K562 (cell line): ENCODE measurements around the gene CDS2. TPM values are rescaled to one million over a fixed set of nuclear protein-coding genes. Genes with fewer than 3 reads are reported as not detected.

ENCODE experiments used
- BRCA1 ChIP-seq, 2 experiments: fragments of 450-650 bp in 1 of 2; sonication (generic) in 1 of 2; formaldehyde crosslinking in 1 of 2; IDR thresholded peaks; 2 replicates each; pipeline versions ENCODE4 v1.5.0 to v1.6.1; 2017 to 2020; ENCODE audit warnings: mild to moderate bottlenecking in 1 of 2, missing genetic modification reagents in 1 of 2
- CREM ChIP-seq: IDR thresholded peaks from 2 replicates; pipeline ENCODE4 v1.6.1; 2014; ENCODE audit warnings: antibody characterized with exemption, low read depth
- ETS1 ChIP-seq: conservative IDR thresholded peaks from 2 replicates; pipeline ENCODE4 v1.6.1; 2011; ENCODE audit warnings: low read depth, mild to moderate bottlenecking, low read length; ENCODE audit not compliant: control insufficient read depth
- MAFG ChIP-seq: fragments of 450-650 bp; conservative IDR thresholded peaks from 2 replicates; pipeline ENCODE4 v1.6.1; 2016; ENCODE audit warnings: missing genetic modification characterization, missing compliant biosample characterization
- NCOA1 ChIP-seq: fragments of 450-650 bp; IDR thresholded peaks from 2 replicates; pipeline ENCODE4 v1.6.1; 2016; ENCODE audit warnings: low read depth
- NFRKB ChIP-seq: fragments of 450-650 bp; IDR thresholded peaks from 2 replicates; pipeline ENCODE4 v1.6.1; 2016; ENCODE audit warnings: low read depth
- PURB ChIP-seq: sonication (generic); formaldehyde crosslinking; IDR thresholded peaks from 2 replicates; pipeline ENCODE4 v1.9.0; 2021; ENCODE audit warnings: low read depth, mild to moderate bottlenecking, missing genetic modification reagents
- PYGO2 ChIP-seq: fragments of 450-650 bp; IDR thresholded peaks from 2 replicates; pipeline ENCODE4 v1.6.1; 2016; ENCODE audit warnings: mild to moderate bottlenecking, missing genetic modification characterization, moderate library complexity, missing compliant biosample characterization
- RBFOX2 ChIP-seq: fragments of 200-400 bp; formaldehyde crosslinking; IDR thresholded peaks from 2 replicates; pipeline ENCODE4 v1.6.1; 2017; ENCODE audit warnings: low read depth, mild to moderate bottlenecking, low read length, moderate library complexity
- SIN3A ChIP-seq, 2 experiments: fragments of 150-350 bp in 1 of 2; IDR thresholded peaks; 2 replicates each; pipeline ENCODE4 v1.6.1; 2011 to 2016; ENCODE audit warnings: borderline replicate concordance in 2 of 2, low read depth in 2 of 2, low read length in 2 of 2, mild to moderate bottlenecking in 2 of 2, moderate library complexity in 2 of 2; ENCODE audit not compliant: control insufficient read depth in 1 of 2
- SP1 ChIP-seq: sonication (generic); formaldehyde crosslinking; IDR thresholded peaks from 2 replicates; pipeline ENCODE4 v1.8.1; 2022; ENCODE audit warnings: mild to moderate bottlenecking, missing genetic modification reagents
- ZNF217 ChIP-seq: sonication (generic); formaldehyde crosslinking; IDR thresholded peaks from 2 replicates; pipeline ENCODE4 v1.8.0; 2022; ENCODE audit warnings: mild to moderate bottlenecking, missing genetic modification reagents
- ZNF384 ChIP-seq: IDR thresholded peaks from 2 replicates; pipeline ENCODE4 v1.6.1; 2012; ENCODE audit warnings: low read depth, low read length, improper control_type of control experiment
- polyA plus RNA-seq, 8 experiments: library from polyadenylated mRNA; depleted of rRNA in 4 of 8; stranded (reverse) in 5 of 8; unstranded in 3 of 8; fragments of >200 nt; fragmentation: Nextera tagmentation in 2 of 8; fragmentation: Illumina TruSeq in 1 of 8; extraction: Ambion mirVana in 2 of 8; extraction: Trizol in 1 of 8; gene quantifications; 2 replicates each; pipeline versions ENCODE4 v1.2.1 to v1.2.3, GENCODE V29; 2011 to 2014; ENCODE audit warnings: inconsistent platforms in 1 of 8, missing spikeins in 1 of 8
- total RNA-seq, 7 experiments: library from RNA; depleted of rRNA in 6 of 7; stranded (reverse); fragments of >200 nt in 6 of 7; fragmentation: Illumina TruSeq in 2 of 7; extraction: Trizol in 2 of 7; gene quantifications; 2 replicates each; pipeline versions ENCODE4 v1.2.1 to v1.2.3, GENCODE V29; 2011 to 2021; ENCODE audit warnings: low replicate concordance in 1 of 7
- TF ChIP-seq, protein P1 (sequence below): fragments of 250-450 bp; sonication (Bioruptor Pico); IDR thresholded peaks from 2 replicates; pipeline ENCODE4 v1.8.0; 2021; ENCODE audit warnings: borderline replicate concordance, mild to moderate bottlenecking, moderate library complexity; ENCODE audit not compliant: poor library complexity, severe bottlenecking
- TF ChIP-seq, protein P2 (sequence below), 2 experiments: fragments of 450-650 bp in 1 of 2; sonication (generic) in 1 of 2; formaldehyde crosslinking in 1 of 2; IDR thresholded peaks; 2 replicates each; pipeline versions ENCODE4 v1.7.1 to v1.9.0; 2016 to 2022; ENCODE audit warnings: inconsistent platforms in 1 of 2, mild to moderate bottlenecking in 1 of 2, missing genetic modification reagents in 1 of 2

The CDS2 gene
- total and polyA plus RNA-seq, 9 of the 15 experiments (the other 6 are each of a cell fraction or from before 2014, with no cell fraction given) = 6.4 to 46.4 (median 12.2) TPM

- TF ChIP-seq, protein P1, sequence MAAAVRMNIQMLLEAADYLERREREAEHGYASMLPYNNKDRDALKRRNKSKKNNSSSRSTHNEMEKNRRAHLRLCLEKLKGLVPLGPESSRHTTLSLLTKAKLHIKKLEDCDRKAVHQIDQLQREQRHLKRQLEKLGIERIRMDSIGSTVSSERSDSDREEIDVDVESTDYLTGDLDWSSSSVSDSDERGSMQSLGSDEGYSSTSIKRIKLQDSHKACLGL (CRISPR knock-in tag) = no peak
- TF ChIP-seq ZNF384 = no peak
- TF ChIP-seq RBFOX2 = peak; percentile 53
- TF ChIP-seq BRCA1 (IDR thresholded peaks at IDR 0.05) = no peak
- 0 out of 2 replicates have a peak, but pooled peaks have one; percentile 40 for TF ChIP-seq BRCA1 (CRISPR knock-in tag; IDR thresholded peaks at IDR 0.05)
- TF ChIP-seq ZNF217 (CRISPR knock-in tag) = no peak
- TF ChIP-seq NCOA1 = no peak
- TF ChIP-seq MAFG (tag) = no peak
- TF ChIP-seq CREM = 0 out of 2 replicates have a peak, but pooled peaks have one; percentile 22
- peak; percentile 41; the same call in 1 of the 2 replicates for TF ChIP-seq SP1 (CRISPR knock-in tag)
- 0 out of 2 replicates have a peak, but pooled peaks have one; percentile 38 for TF ChIP-seq NFRKB
- no peak for TF ChIP-seq PURB (CRISPR knock-in tag)
- TF ChIP-seq SIN3A (IDR thresholded peaks at IDR 0.05; ENCODE audit: borderline replicate concordance in 2 of 2, control insufficient read depth in 1 of 2, low read depth in 2 of 2, low read length in 2 of 2) = no peak
- TF ChIP-seq ETS1 = 0 out of 2 replicates have a peak, but pooled peaks have one; percentile 8
- TF ChIP-seq PYGO2 (tag) = no peak
- TF ChIP-seq, protein P2, sequence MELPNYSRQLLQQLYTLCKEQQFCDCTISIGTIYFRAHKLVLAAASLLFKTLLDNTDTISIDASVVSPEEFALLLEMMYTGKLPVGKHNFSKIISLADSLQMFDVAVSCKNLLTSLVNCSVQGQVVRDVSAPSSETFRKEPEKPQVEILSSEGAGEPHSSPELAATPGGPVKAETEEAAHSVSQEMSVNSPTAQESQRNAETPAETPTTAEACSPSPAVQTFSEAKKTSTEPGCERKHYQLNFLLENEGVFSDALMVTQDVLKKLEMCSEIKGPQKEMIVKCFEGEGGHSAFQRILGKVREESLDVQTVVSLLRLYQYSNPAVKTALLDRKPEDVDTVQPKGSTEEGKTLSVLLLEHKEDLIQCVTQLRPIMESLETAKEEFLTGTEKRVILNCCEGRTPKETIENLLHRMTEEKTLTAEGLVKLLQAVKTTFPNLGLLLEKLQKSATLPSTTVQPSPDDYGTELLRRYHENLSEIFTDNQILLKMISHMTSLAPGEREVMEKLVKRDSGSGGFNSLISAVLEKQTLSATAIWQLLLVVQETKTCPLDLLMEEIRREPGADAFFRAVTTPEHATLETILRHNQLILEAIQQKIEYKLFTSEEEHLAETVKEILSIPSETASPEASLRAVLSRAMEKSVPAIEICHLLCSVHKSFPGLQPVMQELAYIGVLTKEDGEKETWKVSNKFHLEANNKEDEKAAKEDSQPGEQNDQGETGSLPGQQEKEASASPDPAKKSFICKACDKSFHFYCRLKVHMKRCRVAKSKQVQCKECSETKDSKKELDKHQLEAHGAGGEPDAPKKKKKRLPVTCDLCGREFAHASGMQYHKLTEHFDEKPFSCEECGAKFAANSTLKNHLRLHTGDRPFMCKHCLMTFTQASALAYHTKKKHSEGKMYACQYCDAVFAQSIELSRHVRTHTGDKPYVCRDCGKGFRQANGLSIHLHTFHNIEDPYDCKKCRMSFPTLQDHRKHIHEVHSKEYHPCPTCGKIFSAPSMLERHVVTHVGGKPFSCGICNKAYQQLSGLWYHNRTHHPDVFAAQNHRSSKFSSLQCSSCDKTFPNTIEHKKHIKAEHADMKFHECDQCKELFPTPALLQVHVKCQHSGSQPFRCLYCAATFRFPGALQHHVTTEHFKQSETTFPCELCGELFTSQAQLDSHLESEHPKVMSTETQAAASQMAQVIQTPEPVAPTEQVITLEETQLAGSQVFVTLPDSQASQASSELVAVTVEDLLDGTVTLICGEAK (IDR thresholded peaks at IDR 0.05) = no peak
- TF ChIP-seq, protein P2 (CRISPR knock-in tag; IDR thresholded peaks at IDR 0.05) = peak; percentile 42; the same call in 1 of the 2 replicates
Observed at GRCh38 chr20:5127204-5127858, 523 bp downstream of the CDS2 start (continued).
